GM12874 (cell line): ENCODE results near the gene CCDC63.

Experiments
- CTCF ChIP-seq: IDR thresholded peaks from 2 replicates; pipeline ENCODE4 v1.5.1; 2011; ENCODE audit warnings: low read depth, mild to moderate bottlenecking, control low read depth, low read length, moderate library complexity; ENCODE audit not compliant: insufficient read depth

CCDC63 gene

GRCh38 chr12:110856542-110856941 is 9.8 kb downstream of the CCDC63 start:
- no peak for TF ChIP-seq CTCF

GRCh38 chr12:110857528-110857927 is 10.7 kb downstream of the CCDC63 start:
- no peak for TF ChIP-seq CTCF

DNA sequence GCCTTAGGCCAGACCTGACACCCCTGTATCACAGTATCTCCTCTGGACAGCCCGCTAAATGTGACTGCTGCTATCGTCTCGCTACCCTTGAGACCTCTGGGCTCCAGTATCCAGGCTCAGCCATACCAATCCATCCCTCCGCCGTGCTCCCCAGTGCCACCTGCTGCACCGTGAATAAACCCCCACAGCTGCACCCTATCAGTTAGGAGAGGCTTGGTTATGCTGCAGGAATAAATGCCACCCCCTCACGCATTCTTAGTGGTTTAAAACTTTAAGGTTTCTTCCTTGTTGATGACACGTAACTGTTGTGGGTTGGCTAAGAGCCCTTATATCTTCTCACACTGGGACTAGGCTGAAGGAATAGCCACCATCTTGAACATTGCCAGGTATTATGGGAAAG is 12.1 kb downstream of the CCDC63 start:
- no peak for TF ChIP-seq CTCF

DNA sequence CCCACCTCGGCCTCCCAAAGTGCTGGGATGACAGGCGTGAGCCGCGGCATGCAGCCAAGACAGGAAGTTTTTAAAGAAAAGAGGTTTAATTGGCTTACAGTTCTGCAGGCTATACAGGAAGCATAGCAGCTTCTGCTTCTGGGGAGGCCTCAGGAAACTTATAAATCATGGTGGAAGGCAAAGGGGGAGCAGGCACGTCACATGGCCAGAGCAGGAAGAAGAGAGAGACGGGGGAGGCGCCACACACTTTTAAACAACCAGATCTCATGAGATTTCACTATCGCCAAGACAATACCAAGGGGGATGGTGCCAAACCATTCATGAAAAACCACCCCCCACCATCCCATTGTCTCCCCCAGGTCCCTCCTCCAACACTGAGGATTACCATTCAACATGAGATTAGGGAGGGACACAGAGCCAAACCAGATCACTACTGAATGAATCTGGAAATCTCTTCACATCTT is 14.1 kb downstream of the CCDC63 start:
- no peak for TF ChIP-seq CTCF

GRCh38 chr12:110861729-110862128 is 14.9 kb downstream of the CCDC63 start:
- TF ChIP-seq CTCF, result no peak

GRCh38 chr12:110862329-110862728 is 15.5 kb downstream of the CCDC63 start:
- TF ChIP-seq CTCF, result no peak

DNA sequence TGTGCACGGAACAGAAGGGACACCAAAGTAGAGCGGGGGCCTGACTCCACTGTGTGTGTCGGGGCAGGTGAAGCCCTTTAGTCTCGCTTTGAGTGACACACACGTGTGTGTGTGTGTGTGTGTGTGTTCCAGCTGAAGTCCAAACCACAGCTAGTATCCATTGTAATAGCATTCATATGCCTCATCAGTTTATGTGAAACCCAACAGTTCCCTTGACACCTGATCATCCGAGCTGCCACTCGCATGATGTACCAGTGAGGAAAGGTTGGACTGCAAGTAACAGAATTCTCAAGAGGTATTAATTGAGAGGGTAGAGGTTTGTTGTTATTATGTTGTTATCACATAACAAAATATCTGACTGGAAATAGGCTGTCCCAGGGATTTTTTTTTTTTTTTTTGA is 16.4 kb downstream of the CCDC63 start:
- no peak for TF ChIP-seq CTCF

DNA sequence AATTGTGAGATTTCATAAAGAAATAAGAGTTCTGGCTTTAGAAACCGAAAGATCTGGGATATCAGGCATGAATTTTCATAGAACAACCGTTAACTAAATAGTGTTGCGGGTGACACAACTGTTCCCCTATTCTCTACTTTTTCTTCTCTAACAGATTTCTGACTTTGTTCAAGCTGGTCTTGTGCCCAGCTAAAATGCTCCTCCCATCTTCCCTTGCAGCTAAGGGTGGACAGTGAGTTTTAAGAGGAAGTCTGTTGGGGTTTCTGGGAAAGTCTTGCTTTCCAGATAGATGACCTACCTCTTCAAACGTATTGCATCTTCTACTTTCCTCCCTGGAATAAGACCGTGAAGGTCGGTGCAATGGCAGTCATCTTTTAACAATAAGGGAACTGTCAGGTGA is 18.7 kb downstream of the CCDC63 start:
- TF ChIP-seq CTCF, result no peak
